ENCODE results near the gene KIF14.

DNA sequence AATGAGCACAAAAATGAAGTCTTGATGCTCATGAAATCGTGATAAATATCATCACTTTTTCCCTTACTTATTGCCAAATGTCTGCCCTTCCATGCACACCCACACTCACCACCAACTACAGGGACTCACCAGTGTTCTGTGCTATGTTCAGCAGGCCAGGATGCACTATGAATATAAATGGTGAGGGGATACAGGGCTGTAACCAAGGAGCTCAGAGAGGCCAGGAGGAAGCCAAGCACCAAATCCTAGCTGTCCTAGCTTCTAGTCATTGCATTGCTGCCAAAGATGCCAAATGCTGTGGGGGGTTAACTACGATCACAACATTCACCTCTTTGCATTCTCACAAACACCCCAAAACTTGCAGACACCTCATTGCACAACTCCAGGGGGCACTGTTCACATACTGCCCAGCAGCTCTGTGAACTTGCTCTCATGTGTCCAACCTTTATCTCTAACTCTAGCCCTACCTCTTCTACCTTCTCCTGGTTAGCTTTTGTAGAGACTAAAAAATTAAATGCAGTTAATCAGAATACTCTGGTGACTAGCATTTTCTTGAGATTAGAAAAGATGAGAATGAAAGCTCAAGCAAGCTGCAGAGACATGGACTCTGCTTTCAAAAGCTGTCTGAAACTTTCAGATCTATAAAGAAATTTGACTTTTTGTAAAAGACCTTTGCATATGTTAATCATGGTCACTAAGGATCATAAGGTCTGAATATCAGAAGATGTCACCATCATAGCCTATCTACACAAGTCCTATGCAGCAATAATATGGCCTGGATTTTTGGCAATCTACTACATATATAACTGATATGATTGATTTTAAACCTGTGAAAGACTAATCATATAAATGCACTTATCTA is 13.9 kb upstream of the KIF14 start:
- TF ChIP-seq, protein P1, sequence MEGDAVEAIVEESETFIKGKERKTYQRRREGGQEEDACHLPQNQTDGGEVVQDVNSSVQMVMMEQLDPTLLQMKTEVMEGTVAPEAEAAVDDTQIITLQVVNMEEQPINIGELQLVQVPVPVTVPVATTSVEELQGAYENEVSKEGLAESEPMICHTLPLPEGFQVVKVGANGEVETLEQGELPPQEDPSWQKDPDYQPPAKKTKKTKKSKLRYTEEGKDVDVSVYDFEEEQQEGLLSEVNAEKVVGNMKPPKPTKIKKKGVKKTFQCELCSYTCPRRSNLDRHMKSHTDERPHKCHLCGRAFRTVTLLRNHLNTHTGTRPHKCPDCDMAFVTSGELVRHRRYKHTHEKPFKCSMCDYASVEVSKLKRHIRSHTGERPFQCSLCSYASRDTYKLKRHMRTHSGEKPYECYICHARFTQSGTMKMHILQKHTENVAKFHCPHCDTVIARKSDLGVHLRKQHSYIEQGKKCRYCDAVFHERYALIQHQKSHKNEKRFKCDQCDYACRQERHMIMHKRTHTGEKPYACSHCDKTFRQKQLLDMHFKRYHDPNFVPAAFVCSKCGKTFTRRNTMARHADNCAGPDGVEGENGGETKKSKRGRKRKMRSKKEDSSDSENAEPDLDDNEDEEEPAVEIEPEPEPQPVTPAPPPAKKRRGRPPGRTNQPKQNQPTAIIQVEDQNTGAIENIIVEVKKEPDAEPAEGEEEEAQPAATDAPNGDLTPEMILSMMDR (IDR thresholded peaks at IDR 0.05; ENCODE audit: low read depth, low read length): peak; percentile 15
- no peak for TF ChIP-seq POLR2A (IDR thresholded peaks at IDR 0.05; ENCODE audit: extremely low read depth, insufficient read length)
- no peak for TF ChIP-seq MYC (IDR thresholded peaks at IDR 0.05; ENCODE audit: low read depth, low read length)
- TF ChIP-seq, protein P2, sequence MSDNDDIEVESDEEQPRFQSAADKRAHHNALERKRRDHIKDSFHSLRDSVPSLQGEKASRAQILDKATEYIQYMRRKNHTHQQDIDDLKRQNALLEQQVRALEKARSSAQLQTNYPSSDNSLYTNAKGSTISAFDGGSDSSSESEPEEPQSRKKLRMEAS (IDR thresholded peaks at IDR 0.05; ENCODE audit: low read depth, low read length): no peak
